Fibroblast of skin of scalp (primary cell): Measurements from ENCODE around the gene MACROH2A1. TPM values are rescaled to one million over a fixed set of nuclear protein-coding genes. Genes with fewer than 3 reads are reported as not detected.

Experiments used
- DNase-seq: peaks from one replicate; pipeline ENCODE4 v3.0.0-alpha.2; 2013
- polyA plus RNA-seq, 2 experiments: library from polyadenylated mRNA; unstranded; fragments of 120-200 nt; gene quantifications; one replicate each; pipeline ENCODE4 v1.2.1, GENCODE V29; 2013; ENCODE audit not compliant: insufficient read length in 2 of 2

MACROH2A1 gene
- polyA plus RNA-seq (2013, experiment 1 of 2; ENCODE audit: insufficient read length) = 102 TPM
- polyA plus RNA-seq (2013, experiment 2 of 2; ENCODE audit: insufficient read length) = 98.1 TPM

DNA sequence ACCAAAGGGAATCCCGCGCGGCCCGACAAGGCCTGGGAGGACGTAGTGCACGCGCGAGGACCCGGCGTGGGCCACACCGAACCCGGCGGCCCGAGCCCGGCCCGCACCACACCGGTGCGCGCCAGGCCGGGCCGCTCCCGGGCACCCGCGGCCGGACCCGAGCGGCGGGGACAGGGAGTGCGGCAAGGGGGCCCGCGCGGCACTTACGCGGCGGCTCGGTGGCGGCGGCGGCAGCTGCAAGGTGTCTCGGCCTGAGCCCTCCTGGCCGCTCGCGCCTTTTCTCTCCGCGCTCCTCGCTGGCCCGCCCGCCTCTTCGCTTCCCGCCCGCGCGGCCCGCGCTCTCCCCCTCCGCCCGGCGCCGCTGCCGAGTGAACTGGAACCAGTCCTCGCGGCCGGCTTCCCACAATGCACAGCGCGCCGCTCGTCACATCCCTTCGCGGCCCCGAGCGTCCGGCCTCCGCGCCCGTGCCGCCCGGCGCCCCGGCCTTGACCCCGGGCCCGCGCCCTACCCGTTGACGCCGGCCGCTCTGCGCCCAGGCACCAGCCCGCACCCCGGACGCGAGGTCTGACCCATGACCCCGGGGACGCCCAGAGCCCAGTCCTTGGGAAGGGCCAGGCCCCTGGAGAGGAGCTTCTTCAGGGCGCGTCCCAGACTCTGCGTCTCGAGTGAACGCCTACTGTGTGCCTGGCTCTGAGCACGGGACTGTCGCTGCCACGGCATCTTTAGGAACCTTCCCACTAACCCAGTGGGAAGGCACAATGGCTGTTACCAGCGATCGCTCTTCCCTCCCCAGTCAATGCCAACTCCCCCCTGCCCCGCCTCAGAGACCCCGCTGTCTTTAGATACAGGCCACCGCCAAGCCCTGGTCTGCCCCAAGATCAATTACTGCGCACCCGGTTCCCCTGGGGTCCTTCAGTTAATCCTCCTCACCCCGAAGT is at the start of gene MACROH2A1:
Gene MACROH2A1 (minus strand): TSS at position 377 of the 939 bp plus-strand sequence. CDS start 10,138 bp downstream, outside the sequence.
- DNase-seq = peak; percentile 87

GRCh38 chr5:135448071-135448739 is 49.2 kb upstream of the MACROH2A1 start:
- no peak for DNase-seq

- DNase-seq = no peak
Observed at GRCh38 chr5:135447298-135447929, 48.4 kb upstream of the MACROH2A1 start, which contains the start of gene DCANP1. Gene DCANP1 (minus strand): TSS chr5:135447348. CDS start chr5:135447108, 240 bp downstream.

GRCh38 chr5:135446615-135447014 is 47.6 kb upstream of the MACROH2A1 start:
- no peak for DNase-seq

- no peak for DNase-seq
Observed at GRCh38 chr5:135446206-135446605, 47.2 kb upstream of the MACROH2A1 start.

DNA sequence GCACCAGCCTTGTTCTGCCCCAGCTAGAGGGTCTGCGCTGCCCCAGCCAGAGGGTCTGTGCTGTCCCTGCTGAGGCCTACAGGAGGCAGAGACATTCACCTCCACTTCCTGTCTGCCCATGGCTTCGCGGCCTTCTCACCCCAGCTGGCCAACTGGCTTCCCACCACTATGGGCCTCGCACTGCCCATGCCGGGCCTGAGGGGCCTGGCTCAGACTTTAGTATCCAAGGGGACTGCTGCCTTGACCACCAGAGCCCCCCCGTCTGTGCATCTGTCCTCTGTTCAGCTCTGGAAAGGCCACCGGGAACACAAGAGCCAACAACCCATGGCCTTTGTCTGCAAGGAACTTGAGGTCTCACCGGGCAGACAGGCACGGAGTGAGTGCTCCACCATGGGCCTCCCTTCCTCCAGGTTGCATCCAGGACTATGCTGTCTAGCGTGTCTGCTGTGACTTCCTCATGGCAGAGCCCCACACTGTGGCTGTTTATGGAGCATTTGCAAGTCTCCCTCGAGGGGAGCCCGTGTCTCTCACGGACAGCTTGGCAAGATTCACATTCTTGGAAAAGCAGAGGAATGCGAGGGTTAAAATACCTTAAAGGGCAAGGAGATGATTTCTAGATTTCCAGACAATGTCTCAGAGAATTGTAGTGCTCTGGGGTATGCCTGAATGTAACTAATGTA is 46.4 kb upstream of the MACROH2A1 start:
- peak; percentile 52 for DNase-seq

DNA sequence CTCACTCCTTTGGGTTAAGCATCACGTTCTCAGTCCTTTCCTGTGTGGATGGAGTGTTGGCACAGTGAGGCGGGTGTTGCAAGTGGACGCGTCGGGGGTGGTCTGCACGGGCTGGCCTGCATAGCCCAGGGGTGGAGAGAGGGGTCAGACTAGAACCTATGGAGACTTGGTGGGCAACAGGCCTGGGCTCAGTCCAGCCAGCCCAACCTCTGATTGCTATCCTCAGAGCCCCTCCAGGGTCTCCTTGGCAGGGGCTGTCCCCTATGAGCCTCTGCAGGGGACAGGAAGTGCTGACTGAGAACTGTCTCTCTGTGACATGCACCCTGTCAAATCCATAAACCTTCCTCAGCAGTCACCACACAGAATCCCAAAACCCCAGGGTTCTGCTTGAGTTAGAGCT is 45.9 kb upstream of the MACROH2A1 start:
- DNase-seq = no peak

DNA sequence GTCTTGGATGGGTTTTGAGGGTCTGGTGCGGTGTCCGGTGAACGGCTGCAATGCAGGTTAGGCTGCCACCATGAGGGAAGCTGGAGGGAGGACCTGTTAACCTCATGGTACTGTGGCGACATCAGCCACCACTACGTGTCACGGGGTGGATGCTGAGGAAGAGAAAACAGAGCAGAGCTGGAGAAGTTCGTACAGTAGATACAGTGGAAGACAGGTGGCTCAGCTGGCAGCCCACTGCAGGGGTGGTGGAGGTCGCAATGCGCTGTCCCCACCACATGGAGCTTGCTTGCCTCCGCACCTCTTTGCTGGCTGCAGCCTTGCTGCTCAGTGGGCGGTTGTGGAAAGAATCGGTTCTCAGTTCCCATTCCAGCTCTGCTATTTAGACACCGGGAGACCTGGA is 45.3 kb upstream of the MACROH2A1 start:
- DNase-seq = no peak

- DNase-seq = peak; percentile 42
Observed at GRCh38 chr5:135443161-135443960, 44.3 kb upstream of the MACROH2A1 start.

- DNase-seq = no peak
Observed at GRCh38 chr5:135442431-135443160, 43.6 kb upstream of the MACROH2A1 start.

DNA sequence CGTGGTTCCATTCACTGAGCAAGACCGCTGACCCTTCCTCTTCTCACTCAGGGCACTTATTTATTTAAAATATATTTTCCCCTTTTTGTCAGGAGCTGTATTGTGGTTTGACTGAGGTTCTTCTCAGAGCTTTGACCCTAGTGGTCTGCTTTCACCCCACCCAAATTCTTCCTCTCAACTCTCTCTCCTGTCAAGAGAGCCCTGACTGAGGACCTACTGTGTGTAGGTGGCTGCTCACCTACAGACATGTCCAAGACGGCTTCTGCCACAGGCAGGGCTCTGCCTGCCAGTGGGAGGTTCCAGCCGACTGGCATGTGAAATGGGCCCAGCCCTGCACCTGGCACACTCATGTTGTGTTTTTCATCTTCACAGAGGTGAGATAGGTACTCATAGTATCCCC is 42.9 kb upstream of the MACROH2A1 start:
- no peak for DNase-seq

- no peak for DNase-seq
Observed at GRCh38 chr5:135441350-135441831, 42.4 kb upstream of the MACROH2A1 start.

DNA sequence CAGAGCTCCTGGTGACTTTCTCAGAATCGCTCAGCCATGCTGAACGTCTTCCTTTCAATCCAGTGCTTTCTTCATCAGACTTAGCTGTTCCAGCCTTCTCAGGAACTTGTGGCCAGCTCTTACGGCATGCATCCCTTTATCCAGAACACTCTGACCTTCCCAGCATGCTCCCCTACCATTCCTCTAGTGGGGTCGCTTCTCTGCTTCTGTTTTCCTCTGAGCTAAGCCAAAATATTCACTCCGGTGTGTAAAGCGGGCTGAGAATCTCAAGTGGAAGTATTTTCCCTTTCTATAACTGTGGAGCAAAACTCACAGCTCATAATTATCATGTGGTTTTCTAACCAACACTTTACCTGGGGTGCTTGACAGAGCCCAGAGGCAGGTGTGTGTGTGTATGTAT is 41.9 kb upstream of the MACROH2A1 start:
- no peak for DNase-seq

DNA sequence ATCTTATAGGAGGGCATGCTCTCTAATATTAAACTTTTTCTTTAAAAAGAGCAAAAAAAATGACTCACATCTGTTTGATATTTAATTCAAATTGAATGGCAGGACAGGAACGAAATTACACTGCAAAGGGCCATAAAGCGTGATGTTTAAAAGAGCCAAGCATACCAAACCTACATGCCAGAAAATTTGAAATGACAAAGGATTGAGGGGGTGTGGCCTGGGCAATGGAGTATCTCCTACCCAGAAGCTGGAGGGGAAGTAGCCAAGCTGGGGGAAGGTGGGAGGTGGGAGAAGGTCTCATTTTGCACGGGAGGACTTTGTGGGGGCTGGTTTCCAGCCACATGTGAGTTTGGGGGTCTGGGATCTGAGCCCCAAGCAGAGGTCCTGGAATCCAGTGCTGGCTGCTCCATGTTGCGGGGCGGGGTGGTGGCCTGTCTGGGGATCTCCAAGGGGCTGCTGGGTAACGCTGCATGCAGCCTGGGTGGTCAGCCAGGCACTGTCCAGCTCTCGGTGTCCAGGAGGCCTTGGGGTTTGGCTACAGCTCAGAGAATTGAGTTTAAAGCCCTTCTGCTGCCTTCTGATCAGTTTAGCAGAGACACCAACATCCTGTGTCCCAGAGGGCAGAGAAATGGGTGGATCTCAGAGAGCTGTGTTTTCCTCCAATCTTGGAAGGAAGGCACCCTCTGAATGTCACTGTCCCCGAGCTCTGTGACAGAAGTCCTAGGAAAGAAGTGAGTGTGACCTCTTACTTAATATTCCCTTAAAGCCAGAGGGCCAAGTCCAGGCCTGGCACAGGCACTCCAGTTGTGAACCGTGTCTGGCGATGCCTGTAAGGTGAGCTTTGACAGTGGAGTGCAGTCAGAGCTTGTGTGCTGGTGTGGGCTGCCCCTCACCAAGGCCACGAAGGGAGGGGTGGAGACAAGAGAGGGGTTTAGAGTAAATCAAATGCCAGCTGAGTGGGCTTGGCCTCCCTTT is 40.5 kb upstream of the MACROH2A1 start:
- DNase-seq = no peak

DNA sequence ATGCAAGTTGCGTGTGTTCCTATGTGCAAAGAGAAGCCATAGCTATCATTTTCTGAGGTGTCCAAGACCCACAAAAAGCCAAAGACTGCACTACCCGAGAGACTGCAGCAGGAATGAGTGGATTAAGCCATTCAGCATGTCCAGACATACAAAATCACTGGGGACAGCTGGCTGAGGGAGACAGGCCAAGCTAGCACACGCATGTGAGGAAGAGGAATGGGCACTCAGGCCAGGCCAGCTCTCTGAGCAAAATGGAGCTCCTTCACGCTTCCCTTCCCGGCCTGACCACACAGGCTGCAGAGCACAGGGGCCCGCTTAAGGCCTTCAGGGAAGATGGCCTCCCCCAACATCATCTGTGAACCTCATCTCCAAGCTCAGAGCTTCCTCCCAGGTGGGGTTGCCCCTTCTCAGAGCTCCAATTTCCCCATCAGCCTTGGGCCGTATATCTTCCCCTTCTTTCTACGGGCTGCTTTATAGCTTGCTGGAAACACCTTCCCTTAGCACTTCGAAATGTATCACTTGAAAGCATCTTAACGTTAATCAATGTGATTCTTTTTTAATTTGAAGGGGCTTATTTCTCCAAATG is 39.7 kb upstream of the MACROH2A1 start:
- DNase-seq = no peak

GRCh38 chr5:135437796-135438560 is 38.9 kb upstream of the MACROH2A1 start:
- peak; percentile 93 for DNase-seq

DNA sequence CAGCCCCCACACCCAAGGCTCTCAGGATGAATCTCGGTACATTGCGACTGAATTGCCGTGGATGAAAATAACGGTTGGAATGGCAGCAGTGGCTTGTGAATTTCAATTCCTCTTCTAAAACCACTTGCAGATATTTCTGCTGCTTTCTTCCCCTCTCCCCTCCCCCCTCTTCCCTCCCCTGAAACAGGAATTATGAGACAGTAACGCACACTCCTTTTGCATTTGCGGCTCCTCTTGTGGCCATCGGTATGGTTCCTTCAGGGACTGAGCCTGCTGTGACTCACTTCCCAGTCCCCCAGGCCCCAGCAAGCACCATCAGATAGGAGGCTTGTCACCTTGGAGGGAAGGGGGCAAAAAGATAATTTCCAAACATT is 38.4 kb upstream of the MACROH2A1 start:
- DNase-seq = peak; percentile 63

GRCh38 chr5:135436951-135437418 is 38.0 kb upstream of the MACROH2A1 start:
- DNase-seq = no peak
